Neural progenitor cell (in vitro differentiated cells): ENCODE measurements around the gene TMEM59.

ENCODE experiments used
- CTCF ChIP-seq: fragments of 200-600 bp; sonication (generic); IDR thresholded peaks from 2 replicates; pipeline ENCODE4 v1.5.1; 2017; ENCODE audit warnings: antibody characterized with exemption, mild to moderate bottlenecking
- EZH2 ChIP-seq: fragments of 200-600 bp; sonication (generic); IDR thresholded peaks from 2 replicates; pipeline ENCODE4 v1.6.1; 2017; ENCODE audit warnings: antibody characterized with exemption, mild to moderate bottlenecking, moderate library complexity
- EZH2phosphoT487 ChIP-seq: fragments of 200-600 bp; sonication (generic); IDR thresholded peaks from 2 replicates; pipeline ENCODE4 v1.6.1; 2017; ENCODE audit warnings: antibody characterized with exemption

GRCh38 chr1:53982034-53982762 is 70.8 kb downstream of the TMEM59 start:
- TF ChIP-seq CTCF = no peak
- no peak for TF ChIP-seq EZH2
- no peak for TF ChIP-seq EZH2phosphoT487
